ENCODE data around the gene GLOD5. TPM values are rescaled to one million over a fixed set of nuclear protein-coding genes. Genes with fewer than 3 reads are reported as not detected.

The GLOD5 gene
- total and polyA plus RNA-seq, 2 of the 8 experiments (the other 6 are each of a cell fraction or from before 2014, with no cell fraction given), result 0.18 TPM; not detected in 1

DNA sequence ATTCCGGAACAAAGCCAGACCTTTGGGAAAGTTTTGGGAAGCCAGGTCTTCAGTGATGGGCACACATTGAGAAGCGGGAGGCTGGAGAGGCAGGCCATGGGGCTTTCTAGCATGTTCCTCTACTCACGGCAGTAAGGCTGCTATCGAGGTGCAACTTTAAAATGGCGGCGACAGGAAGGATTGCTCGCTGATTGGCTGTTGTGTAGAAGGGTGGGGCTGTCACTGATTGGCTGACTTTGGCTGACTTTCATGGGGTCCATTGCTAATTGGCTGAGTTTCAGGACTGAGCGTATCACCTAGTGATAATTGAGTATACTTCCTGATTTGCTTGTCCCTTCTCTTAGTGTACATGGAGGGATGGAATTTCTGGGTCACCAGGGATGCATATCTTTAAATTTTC, 19.7 kb upstream of the GLOD5 start (continued):
- no peak for TF ChIP-seq ZNF274 (IDR thresholded peaks at IDR 0.05; ENCODE audit: borderline replicate concordance, extremely low read depth, low read length)
- no peak for TF ChIP-seq CTCF (IDR thresholded peaks at IDR 0.05; ENCODE audit: control extremely low read depth in 1 of 3, insufficient read depth in 1 of 3, low read depth in 1 of 3, low read length in 3 of 3)
- no peak for TF ChIP-seq YY1 (IDR thresholded peaks at IDR 0.05; ENCODE audit: low read depth, low read length)
- TF ChIP-seq KDM4A (IDR thresholded peaks at IDR 0.05; ENCODE audit: low read depth, low read length, severe bottlenecking), result no peak

All from H1 (cell line).